GM12872 (cell line): ENCODE data around the gene RGP1.

Source experiments
- TF ChIP-seq, protein P1 (sequence below): IDR thresholded peaks from 3 replicates; pipeline ENCODE4 v1.5.1; 2011; ENCODE audit warnings: low read depth, mild to moderate bottlenecking, low read length, moderate library complexity; ENCODE audit not compliant: insufficient read depth

The RGP1 gene

DNA sequence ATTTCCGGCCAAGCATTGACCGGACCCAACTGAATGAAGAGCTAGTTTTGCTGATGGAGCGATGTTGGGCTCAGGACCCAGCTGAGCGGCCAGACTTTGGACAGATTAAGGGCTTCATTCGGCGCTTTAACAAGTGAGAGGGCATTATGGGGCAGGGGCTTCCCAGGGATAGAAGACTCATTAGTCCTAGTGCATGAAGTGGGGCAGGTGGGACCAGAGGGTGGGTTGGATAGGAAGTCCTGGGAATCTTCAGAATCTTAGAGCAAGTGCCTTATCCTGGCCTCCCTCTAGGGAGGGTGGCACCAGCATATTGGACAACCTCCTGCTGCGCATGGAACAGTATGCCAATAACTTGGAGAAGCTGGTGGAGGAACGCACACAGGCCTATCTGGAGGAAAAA is 57.0 kb downstream of the RGP1 start:
- TF ChIP-seq, protein P1, sequence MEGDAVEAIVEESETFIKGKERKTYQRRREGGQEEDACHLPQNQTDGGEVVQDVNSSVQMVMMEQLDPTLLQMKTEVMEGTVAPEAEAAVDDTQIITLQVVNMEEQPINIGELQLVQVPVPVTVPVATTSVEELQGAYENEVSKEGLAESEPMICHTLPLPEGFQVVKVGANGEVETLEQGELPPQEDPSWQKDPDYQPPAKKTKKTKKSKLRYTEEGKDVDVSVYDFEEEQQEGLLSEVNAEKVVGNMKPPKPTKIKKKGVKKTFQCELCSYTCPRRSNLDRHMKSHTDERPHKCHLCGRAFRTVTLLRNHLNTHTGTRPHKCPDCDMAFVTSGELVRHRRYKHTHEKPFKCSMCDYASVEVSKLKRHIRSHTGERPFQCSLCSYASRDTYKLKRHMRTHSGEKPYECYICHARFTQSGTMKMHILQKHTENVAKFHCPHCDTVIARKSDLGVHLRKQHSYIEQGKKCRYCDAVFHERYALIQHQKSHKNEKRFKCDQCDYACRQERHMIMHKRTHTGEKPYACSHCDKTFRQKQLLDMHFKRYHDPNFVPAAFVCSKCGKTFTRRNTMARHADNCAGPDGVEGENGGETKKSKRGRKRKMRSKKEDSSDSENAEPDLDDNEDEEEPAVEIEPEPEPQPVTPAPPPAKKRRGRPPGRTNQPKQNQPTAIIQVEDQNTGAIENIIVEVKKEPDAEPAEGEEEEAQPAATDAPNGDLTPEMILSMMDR: no peak
